PC-9 (cell line): ENCODE results near the gene PPP2R5A. TPM values are rescaled to one million over a fixed set of nuclear protein-coding genes. Genes with fewer than 3 reads are reported as not detected.

ENCODE experiments used
- BruUV-seq: library from RNA; stranded (reverse); fragments of 400-500 nt; replicated peaks from 2 replicates; lab custom pipeline; 2021; lab: Mats Ljungman, UMichigan
- CTCF ChIA-PET: fragments of 300-600 bp; sonication (Branson Sonifier 250); formaldehyde crosslinking; loops from one replicate; lab custom pipeline; 2022; ENCODE audit warnings: antibody characterized with exemption; lab: Charles Lee
- POLR2A ChIA-PET: fragments of 300-600 bp; sonication (Branson Sonifier 250); formaldehyde crosslinking; loops from one replicate; lab custom pipeline; 2022; ENCODE audit warnings: antibody characterized with exemption; ENCODE audit not compliant: unreplicated experiment; lab: Charles Lee
- DNase-seq, 2 experiments: peaks; one replicate each; pipeline versions ENCODE4 v3.0.0 to v3.0.0-alpha.2; 2015 to 2022; ENCODE audit warnings: mixed read lengths in 1 of 2
- H2AFZ ChIP-seq: fragments of 200-600 bp; sonication (generic); 2 replicates; pipeline ENCODE4 v1.8.1; 2017; ENCODE audit warnings: antibody characterized with exemption
- H3F3A ChIP-seq: fragments of 200-600 bp; sonication (generic); 2 replicates; pipeline ENCODE4 v1.8.1; 2017; ENCODE audit warnings: antibody characterized with exemption, mild to moderate bottlenecking, low read depth; ENCODE audit not compliant: insufficient read depth
- H3K27ac ChIP-seq: fragments of 200-600 bp; sonication (generic); 2 replicates; pipeline ENCODE4 v1.6.1; 2016; ENCODE audit warnings: mixed run types
- H3K27me3 ChIP-seq: fragments of 200-600 bp; sonication (generic); 2 replicates; pipeline ENCODE4 v1.6.1; 2016; ENCODE audit warnings: low read depth, mixed run types; ENCODE audit not compliant: insufficient read depth
- H3K36me3 ChIP-seq: fragments of 200-600 bp; sonication (generic); 2 replicates; pipeline ENCODE4 v1.6.1; 2016; ENCODE audit warnings: low read depth, mixed run types
- H3K4me1 ChIP-seq: fragments of 200-600 bp; sonication (generic); replicated peaks from 2 replicates; pipeline ENCODE4 v1.6.1; 2016; ENCODE audit warnings: mixed run types; ENCODE audit not compliant: insufficient read depth
- H3K4me2 ChIP-seq: fragments of 200-600 bp; sonication (generic); 2 replicates; pipeline ENCODE4 v1.6.1; 2017; ENCODE audit warnings: mixed run types
- H3K4me3 ChIP-seq: fragments of 200-600 bp; sonication (generic); 2 replicates; pipeline ENCODE4 v1.6.1; 2016; ENCODE audit warnings: mixed run types
- H3K79me2 ChIP-seq: fragments of 200-600 bp; sonication (generic); 2 replicates; pipeline ENCODE4 v1.6.1; 2017; ENCODE audit warnings: low read depth, mixed run types
- H3K9me2 ChIP-seq: fragments of 200-600 bp; sonication (generic); 2 replicates; pipeline ENCODE4 v1.8.1; 2017; ENCODE audit warnings: mild to moderate bottlenecking; ENCODE audit not compliant: insufficient read depth
- H3K9me3 ChIP-seq: fragments of 200-600 bp; sonication (generic); 2 replicates; pipeline ENCODE4 v1.8.1; 2016; ENCODE audit warnings: low read depth; ENCODE audit not compliant: insufficient read depth
- H4K20me1 ChIP-seq: fragments of 200-600 bp; sonication (generic); 2 replicates; pipeline ENCODE4 v1.8.1; 2017; ENCODE audit not compliant: insufficient read depth
- CTCF ChIP-seq: fragments of 200-600 bp; sonication (generic); conservative IDR thresholded peaks from 2 replicates; pipeline ENCODE4 v1.6.1; 2017; ENCODE audit warnings: mixed run types, antibody characterized with exemption, mild to moderate bottlenecking, moderate library complexity
- EZH2 ChIP-seq: fragments of 200-600 bp; sonication (generic); IDR thresholded peaks from 2 replicates; pipeline ENCODE4 v1.8.0; 2017; ENCODE audit warnings: antibody characterized with exemption, low read depth
- intact Hi-C: fragments of 100-400 bp; cut with micrococcal nuclease; formaldehyde crosslinking; loops from one replicate; pipeline ENCODE4 v1.10.0; 2022; ENCODE audit not compliant: unreplicated experiment
- total RNA-seq: library from RNA; stranded (reverse); gene quantifications from 2 replicates; pipeline ENCODE4 v1.2.3, GENCODE V29; 2021

The PPP2R5A gene
- total RNA-seq, 1 experiment from 2014 or later, result 26.7 TPM

DNA sequence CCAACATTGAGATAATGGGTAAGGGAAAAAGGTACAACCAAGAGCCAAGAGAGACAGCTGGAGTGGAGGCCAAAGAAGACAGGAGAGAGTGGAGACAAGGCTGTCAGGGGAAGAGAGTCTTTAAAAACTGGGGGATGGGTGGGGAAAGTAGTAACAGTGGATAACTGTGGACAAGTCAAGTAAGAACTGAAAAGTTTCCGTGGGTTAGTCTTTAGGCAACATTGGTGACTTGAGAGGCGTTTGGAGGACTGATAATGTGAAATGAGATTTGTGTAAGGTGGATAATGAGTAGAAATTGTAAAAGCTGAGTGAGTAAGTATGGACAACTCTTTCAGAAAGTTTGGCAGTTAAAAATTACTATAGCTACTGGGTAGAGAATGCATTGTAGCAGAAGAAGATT, 10.4 kb downstream of the PPP2R5A start:
- intact Hi-C loops, result no loop called here
- H3K79me2 ChIP-seq, result peaks cover 47% of the 10 kb centered on the region
- no peaks in the 10 kb centered on the region for H3K27me3 ChIP-seq
- H3K9me3 ChIP-seq, result no peaks in the 10 kb centered on the region
- H3K27ac ChIP-seq, result no peak overlapping the region
- no peak overlapping the region for H2AFZ ChIP-seq
- H4K20me1 ChIP-seq, result no peaks in the 10 kb centered on the region
- POLR2A ChIA-PET, result no interaction called here
- no peaks in the 10 kb centered on the region for H3K36me3 ChIP-seq
- H3K9me2 ChIP-seq, result no peaks in the 10 kb centered on the region
- TF ChIP-seq EZH2 (no peak), CTCF (no peak)
- H3K4me1 ChIP-seq, result peaks cover 8% of the 10 kb centered on the region; the same call in 1 of the 2 replicates
- H3F3A ChIP-seq, result no peaks in the 10 kb centered on the region
- DNase-seq, result no peak
- H3K4me3 ChIP-seq, result no peak overlapping the region
- CTCF ChIA-PET, result no interaction called here
- BruUV-seq, result no TSS peak
- no peak overlapping the region for H3K4me2 ChIP-seq

- H3K27me3 ChIP-seq, result no peaks in the 10 kb centered on the region
- H2AFZ ChIP-seq, result no peak overlapping the region
- H3F3A ChIP-seq, result no peaks in the 10 kb centered on the region
- ChIA-PET POLR2A (no interaction called here), CTCF (no interaction called here)
- H4K20me1 ChIP-seq, result no peaks in the 10 kb centered on the region
- no peak overlapping the region for H3K4me2 ChIP-seq
- no peak for TF ChIP-seq EZH2
- no peak for TF ChIP-seq CTCF
- no peaks in the 10 kb centered on the region for H3K4me1 ChIP-seq
- intact Hi-C loops, result no loop called here
- no TSS peak for BruUV-seq
- no peak for DNase-seq
- H3K4me3 ChIP-seq, result no peak overlapping the region
- H3K36me3 ChIP-seq, result no peaks in the 10 kb centered on the region
- H3K79me2 ChIP-seq, result peaks cover 29% of the 10 kb centered on the region
- H3K9me2 ChIP-seq, result no peaks in the 10 kb centered on the region
- no peaks in the 10 kb centered on the region for H3K9me3 ChIP-seq
- no peak overlapping the region for H3K27ac ChIP-seq
Measured at GRCh38 chr1:212297338-212297737, 12.1 kb downstream of the PPP2R5A start.

- no TSS peak for BruUV-seq
- Histone ChIP-seq H4K20me1 (no peaks in the 10 kb centered on the region), H3K36me3 (no peaks in the 10 kb centered on the region), H3K4me2 (no peak overlapping the region), H3K9me3 (peaks cover 2% of the 10 kb centered on the region; the same call in 1 of the 2 replicates), H3K79me2 (peaks cover 15% of the 10 kb centered on the region), H3K9me2 (no peaks in the 10 kb centered on the region), H2AFZ (no peak overlapping the region), H3K27ac (no peak overlapping the region), H3F3A (no peaks in the 10 kb centered on the region), H3K4me1 (no peaks in the 10 kb centered on the region), H3K27me3 (no peaks in the 10 kb centered on the region), H3K4me3 (no peak overlapping the region)
- no peak for DNase-seq
- intact Hi-C loops, result no loop called here
- ChIA-PET CTCF (no interaction called here), POLR2A (no interaction called here)
- TF ChIP-seq CTCF (no peak), EZH2 (no peak)
Measured at GRCh38 chr1:212301580-212301979, 16.4 kb downstream of the PPP2R5A start.
